Measurements from ENCODE around the gene PPM1F.

DNA sequence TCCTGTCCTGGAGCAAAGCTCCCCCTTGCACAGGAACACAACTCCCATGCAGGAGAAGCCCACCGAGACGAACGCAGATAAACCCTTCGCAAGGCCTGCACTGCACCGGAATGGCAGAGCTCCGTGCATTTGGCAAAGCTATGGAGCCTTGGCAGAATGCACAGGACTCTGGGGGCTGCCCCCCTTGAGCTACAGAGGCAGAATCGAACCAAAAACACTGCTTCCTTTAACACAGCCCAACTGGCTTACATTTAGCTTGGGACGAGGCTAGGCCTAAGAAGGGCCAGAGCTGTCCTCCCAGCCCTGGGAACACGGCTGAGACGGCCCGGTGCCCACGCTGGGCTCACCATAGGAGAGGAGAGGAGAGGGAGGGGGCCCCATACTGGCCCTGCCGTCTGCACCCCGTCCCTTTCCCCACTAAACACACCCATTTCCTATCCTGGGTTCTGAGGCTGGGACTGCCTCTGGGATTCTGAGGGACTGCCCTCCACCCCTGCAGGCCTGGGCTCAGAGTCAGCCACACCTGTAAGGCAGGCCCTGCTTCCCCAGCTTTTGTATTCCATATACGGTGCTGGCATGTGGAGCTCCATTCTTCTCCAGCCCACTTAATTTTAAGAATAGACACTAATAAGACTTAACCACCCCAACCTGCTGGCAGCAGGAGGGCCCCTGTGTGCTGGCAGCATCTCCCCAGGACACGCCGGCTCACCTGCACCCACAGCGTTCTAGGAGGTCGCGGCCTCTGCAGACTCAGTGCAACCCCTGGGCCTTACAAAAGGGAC lies 32.9 kb downstream of the PPM1F start:
- TF ChIP-seq DPF2 (IDR thresholded peaks at IDR 0.05) (no peak), JUND (IDR thresholded peaks at IDR 0.05; ENCODE audit: low read depth, low read length) (no peak), HDAC2 (IDR thresholded peaks at IDR 0.05) (no peak), YBX1 (IDR thresholded peaks at IDR 0.05) (no peak), POLR2AphosphoS5 (IDR thresholded peaks at IDR 0.05; ENCODE audit: low read length) (no peak), NFYB (IDR thresholded peaks at IDR 0.05; ENCODE audit: insufficient read depth, low read depth, low read length) (no peak), POLR2A (IDR thresholded peaks at IDR 0.05; ENCODE audit: low read depth, low read length) (no peak)
- TF ChIP-seq, protein P1, sequence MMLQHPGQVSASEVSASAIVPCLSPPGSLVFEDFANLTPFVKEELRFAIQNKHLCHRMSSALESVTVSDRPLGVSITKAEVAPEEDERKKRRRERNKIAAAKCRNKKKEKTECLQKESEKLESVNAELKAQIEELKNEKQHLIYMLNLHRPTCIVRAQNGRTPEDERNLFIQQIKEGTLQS (IDR thresholded peaks at IDR 0.05; ENCODE audit: borderline replicate concordance, extremely low read depth, low read depth, low read length), result no peak
- TF ChIP-seq, protein P2, sequence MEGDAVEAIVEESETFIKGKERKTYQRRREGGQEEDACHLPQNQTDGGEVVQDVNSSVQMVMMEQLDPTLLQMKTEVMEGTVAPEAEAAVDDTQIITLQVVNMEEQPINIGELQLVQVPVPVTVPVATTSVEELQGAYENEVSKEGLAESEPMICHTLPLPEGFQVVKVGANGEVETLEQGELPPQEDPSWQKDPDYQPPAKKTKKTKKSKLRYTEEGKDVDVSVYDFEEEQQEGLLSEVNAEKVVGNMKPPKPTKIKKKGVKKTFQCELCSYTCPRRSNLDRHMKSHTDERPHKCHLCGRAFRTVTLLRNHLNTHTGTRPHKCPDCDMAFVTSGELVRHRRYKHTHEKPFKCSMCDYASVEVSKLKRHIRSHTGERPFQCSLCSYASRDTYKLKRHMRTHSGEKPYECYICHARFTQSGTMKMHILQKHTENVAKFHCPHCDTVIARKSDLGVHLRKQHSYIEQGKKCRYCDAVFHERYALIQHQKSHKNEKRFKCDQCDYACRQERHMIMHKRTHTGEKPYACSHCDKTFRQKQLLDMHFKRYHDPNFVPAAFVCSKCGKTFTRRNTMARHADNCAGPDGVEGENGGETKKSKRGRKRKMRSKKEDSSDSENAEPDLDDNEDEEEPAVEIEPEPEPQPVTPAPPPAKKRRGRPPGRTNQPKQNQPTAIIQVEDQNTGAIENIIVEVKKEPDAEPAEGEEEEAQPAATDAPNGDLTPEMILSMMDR (IDR thresholded peaks at IDR 0.05 in 2 of 3, conservative IDR thresholded peaks at IDR 0.05 in 1 of 3; ENCODE audit: control insufficient read depth in 2 of 3, extremely low read depth in 1 of 3, insufficient read depth in 1 of 3, low read depth in 3 of 3, low read length in 3 of 3), result no peak
- TF ChIP-seq, protein P3, sequence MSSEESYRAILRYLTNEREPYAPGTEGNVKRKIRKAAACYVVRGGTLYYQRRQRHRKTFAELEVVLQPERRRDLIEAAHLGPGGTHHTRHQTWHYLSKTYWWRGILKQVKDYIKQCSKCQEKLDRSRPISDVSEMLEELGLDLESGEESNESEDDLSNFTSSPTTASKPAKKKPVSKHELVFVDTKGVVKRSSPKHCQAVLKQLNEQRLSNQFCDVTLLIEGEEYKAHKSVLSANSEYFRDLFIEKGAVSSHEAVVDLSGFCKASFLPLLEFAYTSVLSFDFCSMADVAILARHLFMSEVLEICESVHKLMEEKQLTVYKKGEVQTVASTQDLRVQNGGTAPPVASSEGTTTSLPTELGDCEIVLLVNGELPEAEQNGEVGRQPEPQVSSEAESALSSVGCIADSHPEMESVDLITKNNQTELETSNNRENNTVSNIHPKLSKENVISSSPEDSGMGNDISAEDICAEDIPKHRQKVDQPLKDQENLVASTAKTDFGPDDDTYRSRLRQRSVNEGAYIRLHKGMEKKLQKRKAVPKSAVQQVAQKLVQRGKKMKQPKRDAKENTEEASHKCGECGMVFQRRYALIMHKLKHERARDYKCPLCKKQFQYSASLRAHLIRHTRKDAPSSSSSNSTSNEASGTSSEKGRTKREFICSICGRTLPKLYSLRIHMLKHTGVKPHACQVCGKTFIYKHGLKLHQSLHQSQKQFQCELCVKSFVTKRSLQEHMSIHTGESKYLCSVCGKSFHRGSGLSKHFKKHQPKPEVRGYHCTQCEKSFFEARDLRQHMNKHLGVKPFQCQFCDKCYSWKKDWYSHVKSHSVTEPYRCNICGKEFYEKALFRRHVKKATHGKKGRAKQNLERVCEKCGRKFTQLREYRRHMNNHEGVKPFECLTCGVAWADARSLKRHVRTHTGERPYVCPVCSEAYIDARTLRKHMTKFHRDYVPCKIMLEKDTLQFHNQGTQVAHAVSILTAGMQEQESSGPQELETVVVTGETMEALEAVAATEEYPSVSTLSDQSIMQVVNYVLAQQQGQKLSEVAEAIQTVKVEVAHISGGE (CRISPR knock-in tag; IDR thresholded peaks at IDR 0.05), result no peak

Data from GM12878 (cell line).